Transverse colon (tissue), 4 donors: ENCODE results near the gene IQSEC3. TPM values are rescaled to one million over a fixed set of nuclear protein-coding genes. Genes with fewer than 3 reads are reported as not detected.

Experiments used
- DNase-seq: peaks from one replicate; pipeline ENCODE4 v3.0.0-alpha.2; 2019
- H3K27ac ChIP-seq, 4 donors: fragments of 200-600 bp; sonication (generic); 2 replicates each; pipeline ENCODE4 v1.5.1; 2016 to 2018; ENCODE audit warnings: inconsistent platforms in 4 of 4
- H3K27me3 ChIP-seq: fragments of 200-600 bp; sonication (generic); 2 replicates; pipeline ENCODE4 v1.5.1; 2017; ENCODE audit warnings: inconsistent platforms
- H3K36me3 ChIP-seq, 4 donors: fragments of 200-600 bp; sonication (generic); 2 replicates each; pipeline ENCODE4 v1.5.1; 2017 to 2019; ENCODE audit warnings: inconsistent platforms in 4 of 4
- H3K4me1 ChIP-seq, 4 donors: fragments of 200-600 bp; sonication (generic); 2 replicates each; pipeline ENCODE4 v1.5.1; 2017 to 2020; ENCODE audit warnings: inconsistent platforms in 4 of 4
- H3K4me3 ChIP-seq, 4 donors: fragments of 200-600 bp; sonication (generic); 1 replicate in 1 of 4; 2 replicates in 3 of 4; pipeline versions ENCODE4 v1.5.1 to v1.6.1; 2017 to 2019; ENCODE audit warnings: inconsistent platforms in 4 of 4
- H3K9me3 ChIP-seq, 2 donors: fragments of 200-600 bp; sonication (generic); 2 replicates each; pipeline ENCODE4 v1.5.1; 2017 to 2019; ENCODE audit warnings: inconsistent platforms in 2 of 2
- EP300 ChIP-seq: sonication (generic); formaldehyde crosslinking; IDR thresholded peaks from one replicate; pipeline ENCODE4 v1.6.1; 2017; ENCODE audit warnings: antibody characterized with exemption, low read depth
- POLR2A ChIP-seq: fragments of 450-650 bp; IDR thresholded peaks from one replicate; pipeline ENCODE4 v1.6.1; 2016; ENCODE audit warnings: antibody characterized with exemption, mild to moderate bottlenecking, moderate library complexity
- POLR2AphosphoS5 ChIP-seq, 3 donors: sonication (generic); formaldehyde crosslinking; IDR thresholded peaks; one replicate each; pipeline ENCODE4 v1.6.1; 2016; ENCODE audit warnings: antibody characterized with exemption in 3 of 3
- WGBS, 2 donors: methylation state at CpG; one replicate each; pipeline ENCODE4 v1.1.5; 2018; ENCODE audit warnings: low coverage in 1 of 2; 5-methylcytosine and 5-hydroxymethylcytosine counted together
- in situ Hi-C, 4 donors: fragments of 200-750 bp; cut with MboI; loops; one replicate each; pipeline versions ENCODE4 v1.15.0 to v1.15.1; 2017; ENCODE audit warnings: low sequenced_read_pairs in 3 of 4, low pct_ligation_motif_present in 1 of 4, low pct_unique_long_range_greater_than_20kb in 1 of 4
- intact Hi-C: fragments of 100-400 bp; cut with DNase I; formaldehyde crosslinking; loops from one replicate; pipeline ENCODE4 v1.15.1; 2023; ENCODE audit warnings: low total_unique reads
- total RNA-seq, 4 donors: library from RNA; depleted of rRNA; stranded (reverse); fragments of >200 nt; gene quantifications; one replicate each; pipeline ENCODE4 v1.1.0, GENCODE V29; 2016
- TF ChIP-seq, protein P1 (sequence below), 5 experiments: fragments of 200-600 bp in 3 of 5; fragments of 450-650 bp in 2 of 5; sonication (generic) in 3 of 5; IDR thresholded peaks; 1 replicate in 2 of 5; 2 replicates in 3 of 5; pipeline ENCODE4 v1.5.1; 2016 to 2017; ENCODE audit warnings: antibody characterized with exemption in 5 of 5, inconsistent platforms in 3 of 5, mild to moderate bottlenecking in 2 of 5, moderate library complexity in 1 of 5

Gene IQSEC3
- total RNA-seq, 4 donors from 2014 or later: 0.16 to 35.4 (median 0.27) TPM; not detected in 1

DNA sequence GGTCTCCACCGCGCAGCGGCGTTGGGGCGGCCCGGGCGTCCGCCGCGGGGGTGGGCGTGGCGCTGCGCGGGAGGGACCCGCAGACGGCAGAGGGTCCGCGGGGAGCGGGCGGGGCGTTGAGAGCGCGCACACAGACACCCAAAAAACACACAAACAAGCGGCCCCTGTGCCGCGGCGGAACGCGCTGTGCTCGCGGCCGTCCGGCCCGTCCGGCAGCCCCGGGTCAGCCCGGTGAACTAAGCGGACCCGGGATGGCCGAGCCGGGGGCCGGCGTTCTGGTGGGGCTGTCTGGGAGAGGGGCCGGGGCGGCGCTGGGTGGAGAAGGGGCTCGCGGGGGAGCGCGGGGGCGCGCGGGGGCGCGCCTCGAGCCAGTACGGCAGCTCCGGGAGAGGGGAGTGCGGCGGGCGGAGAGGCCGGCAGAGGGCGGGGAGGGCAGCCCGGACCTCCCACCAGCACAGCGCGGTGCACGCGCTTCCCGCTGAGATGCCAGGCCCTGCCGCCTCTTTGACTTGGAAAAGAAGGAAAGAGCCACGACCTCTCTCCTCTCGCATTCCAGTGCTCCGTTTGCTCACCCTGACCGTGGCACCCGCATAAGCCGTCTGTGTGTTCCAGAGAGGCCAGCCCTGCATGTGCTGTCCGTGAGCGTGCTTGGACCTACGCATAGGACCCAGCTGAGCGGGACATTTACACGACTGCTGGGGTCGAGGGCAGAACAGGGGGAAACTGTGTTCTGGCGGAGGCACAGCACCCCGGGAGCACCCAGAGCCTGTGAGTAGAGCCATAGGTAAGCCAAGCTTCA is 137.1 kb downstream of the IQSEC3 start:
- Histone ChIP-seq H3K27me3 (peaks cover 49% of the 10 kb centered on the region), H3K36me3 (no peaks in the 10 kb centered on the region), H3K4me3 (peak overlapping the region in 3 of 4 donors; percentile 24 to 50 (median 43)), H3K9me3 (no peaks in the 10 kb centered on the region), H3K4me1 (peaks cover 0 to 10% (median 3%) of the 10 kb centered on the region in 4 donors), H3K27ac (no peak overlapping the region)
- no peak for DNase-seq
- TF ChIP-seq POLR2AphosphoS5 (IDR thresholded peaks at IDR 0.05): no peak
- TF ChIP-seq, protein P1, sequence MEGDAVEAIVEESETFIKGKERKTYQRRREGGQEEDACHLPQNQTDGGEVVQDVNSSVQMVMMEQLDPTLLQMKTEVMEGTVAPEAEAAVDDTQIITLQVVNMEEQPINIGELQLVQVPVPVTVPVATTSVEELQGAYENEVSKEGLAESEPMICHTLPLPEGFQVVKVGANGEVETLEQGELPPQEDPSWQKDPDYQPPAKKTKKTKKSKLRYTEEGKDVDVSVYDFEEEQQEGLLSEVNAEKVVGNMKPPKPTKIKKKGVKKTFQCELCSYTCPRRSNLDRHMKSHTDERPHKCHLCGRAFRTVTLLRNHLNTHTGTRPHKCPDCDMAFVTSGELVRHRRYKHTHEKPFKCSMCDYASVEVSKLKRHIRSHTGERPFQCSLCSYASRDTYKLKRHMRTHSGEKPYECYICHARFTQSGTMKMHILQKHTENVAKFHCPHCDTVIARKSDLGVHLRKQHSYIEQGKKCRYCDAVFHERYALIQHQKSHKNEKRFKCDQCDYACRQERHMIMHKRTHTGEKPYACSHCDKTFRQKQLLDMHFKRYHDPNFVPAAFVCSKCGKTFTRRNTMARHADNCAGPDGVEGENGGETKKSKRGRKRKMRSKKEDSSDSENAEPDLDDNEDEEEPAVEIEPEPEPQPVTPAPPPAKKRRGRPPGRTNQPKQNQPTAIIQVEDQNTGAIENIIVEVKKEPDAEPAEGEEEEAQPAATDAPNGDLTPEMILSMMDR (IDR thresholded peaks at IDR 0.05): peak in 1 of 5 experiments; percentile 5
- intact Hi-C loops (no loop called here), in situ Hi-C loops (no loop called here)
- 47% methylated on average over 46 of the region's 84 CpGs; no CpG with 5 or more reads in 1 of the 2 donors for WGBS, 2 donors

DNA sequence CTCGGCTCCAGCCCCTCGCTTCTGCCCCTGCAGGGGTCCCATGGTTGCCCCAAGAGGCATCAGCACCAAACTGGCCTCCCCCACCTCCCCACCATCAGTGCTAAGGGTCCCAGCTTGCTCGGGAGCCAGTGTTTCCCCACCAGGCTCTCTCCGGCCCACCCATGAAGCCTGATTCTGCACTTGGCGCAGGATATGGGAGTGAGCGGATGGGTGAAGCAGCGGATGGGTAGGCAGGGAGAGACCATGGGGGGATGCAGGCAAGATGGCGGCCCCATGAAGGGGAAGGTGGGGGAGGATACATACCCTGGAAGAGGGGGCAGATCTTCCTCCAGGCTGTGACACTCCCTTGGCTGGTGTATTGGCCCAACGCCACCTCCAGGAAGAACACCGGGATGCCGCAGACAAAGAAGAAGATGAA is 137.7 kb downstream of the IQSEC3 start:
- TF ChIP-seq, protein P1 (IDR thresholded peaks at IDR 0.05): no peak
- TF ChIP-seq POLR2A: no peak
- TF ChIP-seq EP300: no peak
- TF ChIP-seq POLR2AphosphoS5 (IDR thresholded peaks at IDR 0.05): no peak
- DNase-seq: no peak
- peaks cover 0 to 10% (median 3%) of the 10 kb centered on the region in 4 donors for H3K4me1 ChIP-seq
- 79 to 86% methylated on average over 6 to 10 of the region's 11 CpGs for WGBS, 2 donors
- in situ Hi-C loops: no loop called here
- intact Hi-C loops: no loop called here
- no peaks in the 10 kb centered on the region for H3K36me3 ChIP-seq
- H3K4me3 ChIP-seq: peak overlapping the region in 1 of 4 donors; percentile 43
- no peaks in the 10 kb centered on the region for H3K9me3 ChIP-seq
- peaks cover 45% of the 10 kb centered on the region for H3K27me3 ChIP-seq
- no peak overlapping the region for H3K27ac ChIP-seq

DNA sequence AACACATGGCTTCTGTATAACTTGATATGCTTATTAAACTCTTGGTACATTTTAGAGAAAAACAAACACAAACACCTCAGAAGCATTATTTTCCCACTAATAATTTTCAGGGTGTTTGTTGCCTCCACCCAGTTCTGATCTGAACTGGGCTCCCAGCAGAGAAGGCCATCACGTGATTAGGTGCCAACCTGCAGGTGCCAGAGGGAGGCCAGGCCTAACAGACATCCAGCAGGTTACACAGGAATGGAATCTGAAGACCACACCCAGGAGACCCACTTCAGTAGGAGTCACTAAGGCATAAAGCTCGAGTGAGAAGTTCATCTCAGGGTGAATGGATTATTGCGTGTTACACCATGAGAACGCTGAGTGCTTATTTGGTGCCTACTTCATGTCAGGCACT is 138.5 kb downstream of the IQSEC3 start:
- WGBS, 2 donors: 71% methylated on average over 4 of the region's 4 CpGs; no CpG with 5 or more reads in 1 of the 2 donors
- Histone ChIP-seq H3K36me3 (no peaks in the 10 kb centered on the region), H3K4me3 (no peak overlapping the region), H3K27ac (no peak overlapping the region), H3K9me3 (no peaks in the 10 kb centered on the region), H3K27me3 (peaks cover 44% of the 10 kb centered on the region), H3K4me1 (peaks cover 0 to 10% (median 3%) of the 10 kb centered on the region in 4 donors)
- intact Hi-C loops (no loop called here), in situ Hi-C loops (no loop called here)
- TF ChIP-seq EP300 (no peak), POLR2A (no peak), POLR2AphosphoS5 (IDR thresholded peaks at IDR 0.05) (no peak)
- TF ChIP-seq, protein P1 (IDR thresholded peaks at IDR 0.05): no peak
- DNase-seq: no peak

DNA sequence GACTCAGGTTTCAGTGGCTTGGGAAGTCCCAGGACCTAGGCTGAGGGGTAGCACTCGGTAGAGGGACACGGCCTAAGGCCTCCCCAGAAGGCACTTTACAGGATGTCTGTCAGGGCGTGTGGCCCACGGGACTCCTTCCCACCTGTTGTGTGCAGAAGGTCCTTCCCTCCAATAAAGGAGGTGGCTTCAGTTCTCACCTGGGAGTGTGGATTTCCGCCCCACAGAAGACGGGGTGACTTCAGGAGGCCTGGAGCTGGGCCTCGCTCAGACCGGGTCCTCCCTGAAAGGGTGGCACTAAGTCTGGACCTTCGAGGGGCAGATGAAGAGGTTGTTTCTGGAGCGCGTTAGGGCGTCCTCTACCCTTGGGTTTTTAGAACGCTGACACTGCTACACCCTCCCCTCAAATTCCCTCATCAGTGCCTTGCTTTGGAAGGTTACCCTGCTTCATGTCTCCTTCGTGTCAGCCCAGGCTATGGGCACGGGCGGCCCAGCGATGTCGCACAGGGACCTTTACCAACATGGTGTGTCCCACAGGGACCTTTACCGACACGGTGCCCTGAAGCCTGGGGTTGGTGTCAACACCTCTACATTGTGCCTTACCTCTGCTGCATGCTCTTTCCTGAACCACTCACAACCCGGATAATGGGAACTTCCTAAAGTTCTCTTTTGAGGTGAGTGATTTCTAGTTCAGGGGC is 140.3 kb downstream of the IQSEC3 start:
- H3K4me3 ChIP-seq: no peak overlapping the region
- TF ChIP-seq POLR2A (no peak), POLR2AphosphoS5 (IDR thresholded peaks at IDR 0.05) (no peak), EP300 (no peak)
- TF ChIP-seq, protein P1 (IDR thresholded peaks at IDR 0.05): no peak
- H3K27me3 ChIP-seq: peaks cover 42% of the 10 kb centered on the region
- intact Hi-C loops: no loop called here
- DNase-seq: no peak
- no peak overlapping the region for H3K27ac ChIP-seq
- H3K4me1 ChIP-seq: peaks cover 0 to 15% (median 5%) of the 10 kb centered on the region in 4 donors
- 87 to 96% methylated on average over 5 to 21 of the region's 21 CpGs for WGBS, 2 donors
- no peaks in the 10 kb centered on the region for H3K36me3 ChIP-seq
- H3K9me3 ChIP-seq: no peaks in the 10 kb centered on the region
- in situ Hi-C loops: no loop called here
